ENCODE measurements around the gene CD6. TPM values are rescaled to one million over a fixed set of nuclear protein-coding genes. Genes with fewer than 3 reads are reported as not detected.
"Not testable (repeated sequence)": the region's sequence is repeated elsewhere in the genome, so short reads cannot be mapped to it uniquely, and the experiment has no call there.

The CD6 gene
- total RNA-seq, 2 donors from 2014 or later, result 254 to 438 TPM

DNA sequence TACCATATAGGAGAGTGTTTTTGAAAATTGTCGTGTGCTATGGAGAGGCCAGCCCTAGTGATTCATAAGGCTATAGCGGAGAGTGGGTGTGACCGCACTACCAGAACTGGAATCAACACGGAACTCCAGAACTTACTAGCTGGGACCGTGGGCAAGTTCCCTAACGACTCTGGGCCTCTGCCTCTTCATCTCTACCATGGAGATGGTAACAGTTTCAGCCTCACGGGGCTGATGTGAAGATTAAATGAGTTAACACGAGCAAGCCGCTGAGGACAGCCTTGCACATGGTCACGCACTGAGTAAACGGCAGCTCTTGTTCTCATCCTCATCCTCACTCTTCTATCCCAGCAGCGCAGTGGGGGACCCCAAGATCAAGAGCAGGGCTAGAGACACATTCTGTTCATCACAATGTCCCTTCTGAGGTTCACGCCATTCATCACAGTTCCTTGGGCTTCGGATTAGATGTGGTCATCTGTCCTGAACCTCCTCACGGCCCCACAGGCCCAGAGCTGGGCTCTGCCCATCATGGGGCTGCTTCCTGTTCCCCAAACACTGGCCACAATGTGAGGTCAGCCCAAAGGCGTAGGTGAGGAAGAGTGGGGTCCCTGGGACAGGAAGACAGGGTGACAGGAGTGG lies 83.6 kb downstream of the CD6 start:
- Mint-ChIP-seq H3K27ac (peak overlapping the region; percentile 98), H3K27me3 (no peaks in the 10 kb centered on the region), H3K4me1 (peaks cover 38% of the 10 kb centered on the region), H3K36me3 (ENCODE audit: low read depth) (peaks cover 97% of the 10 kb centered on the region), H3K9me3 (no peaks in the 10 kb centered on the region), H3K4me3 (peak overlapping the region; percentile 80)
- peak; percentile 79 for ATAC-seq (replicated peaks)

GRCh38 chr11:61055776-61056175 lies 84.3 kb downstream of the CD6 start:
- peak overlapping the region; percentile 98 for H3K27ac Mint-ChIP-seq

GRCh38 chr11:61056571-61056970 lies 85.1 kb downstream of the CD6 start:
- Mint-ChIP-seq H3K27me3 (no peaks in the 10 kb centered on the region), H3K36me3 (ENCODE audit: low read depth) (peaks cover 98% of the 10 kb centered on the region), H3K4me1 (peaks cover 44% of the 10 kb centered on the region), H3K4me3 (peak overlapping the region; percentile 80), H3K9me3 (no peaks in the 10 kb centered on the region), H3K27ac (peak overlapping the region; percentile 98)
- ATAC-seq (replicated peaks), result peak; percentile 5

More at GRCh38 chr11:61055776-61056175, 84.3 kb downstream of the CD6 start:
- no peaks in the 10 kb centered on the region for H3K27me3 Mint-ChIP-seq
- peaks cover 97% of the 10 kb centered on the region for H3K36me3 Mint-ChIP-seq (ENCODE audit: low read depth)
- H3K4me3 Mint-ChIP-seq, result peak overlapping the region; percentile 80
- H3K4me1 Mint-ChIP-seq, result peaks cover 38% of the 10 kb centered on the region
- H3K9me3 Mint-ChIP-seq, result no peaks in the 10 kb centered on the region
- no peak for ATAC-seq (replicated peaks)

- H3K27ac Mint-ChIP-seq, result peak overlapping the region; percentile 98
- peaks cover 48% of the 10 kb centered on the region for H3K4me1 Mint-ChIP-seq
- H3K36me3 Mint-ChIP-seq (ENCODE audit: low read depth), result peaks cover 100% of the 10 kb centered on the region
- no peaks in the 10 kb centered on the region for H3K9me3 Mint-ChIP-seq
- no peaks in the 10 kb centered on the region for H3K27me3 Mint-ChIP-seq
- no peak for ATAC-seq (replicated peaks)
- H3K4me3 Mint-ChIP-seq, result peak overlapping the region; percentile 80
These were observed 85.5 kb downstream of the CD6 start for GRCh38 chr11:61056981-61057380.

DNA sequence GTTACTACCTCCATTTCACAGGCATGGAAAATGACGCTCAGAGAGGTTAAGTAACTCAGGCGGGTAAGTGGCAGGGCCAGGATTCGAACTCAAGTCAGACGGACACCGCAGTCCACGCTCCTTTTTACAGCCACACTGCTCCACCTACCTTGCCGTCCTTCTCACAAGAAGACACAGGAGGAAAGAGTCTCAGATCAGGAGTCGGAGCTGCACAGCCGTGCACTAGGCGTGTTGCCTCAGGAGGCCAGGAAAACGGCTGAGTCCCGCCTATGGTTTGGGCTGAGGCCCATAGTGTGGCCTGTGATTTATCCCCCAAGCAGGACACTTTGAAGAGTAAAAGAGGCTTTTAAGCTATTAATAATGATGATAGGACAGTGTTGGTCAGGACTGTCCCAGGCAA lies 86.1 kb downstream of the CD6 start:
- Mint-ChIP-seq H3K9me3 (no peaks in the 10 kb centered on the region), H3K36me3 (ENCODE audit: low read depth) (peaks cover 100% of the 10 kb centered on the region), H3K27me3 (no peaks in the 10 kb centered on the region), H3K4me1 (peaks cover 53% of the 10 kb centered on the region), H3K4me3 (peak overlapping the region; percentile 80), H3K27ac (peak overlapping the region; percentile 98)
- no peak for ATAC-seq (replicated peaks)

DNA sequence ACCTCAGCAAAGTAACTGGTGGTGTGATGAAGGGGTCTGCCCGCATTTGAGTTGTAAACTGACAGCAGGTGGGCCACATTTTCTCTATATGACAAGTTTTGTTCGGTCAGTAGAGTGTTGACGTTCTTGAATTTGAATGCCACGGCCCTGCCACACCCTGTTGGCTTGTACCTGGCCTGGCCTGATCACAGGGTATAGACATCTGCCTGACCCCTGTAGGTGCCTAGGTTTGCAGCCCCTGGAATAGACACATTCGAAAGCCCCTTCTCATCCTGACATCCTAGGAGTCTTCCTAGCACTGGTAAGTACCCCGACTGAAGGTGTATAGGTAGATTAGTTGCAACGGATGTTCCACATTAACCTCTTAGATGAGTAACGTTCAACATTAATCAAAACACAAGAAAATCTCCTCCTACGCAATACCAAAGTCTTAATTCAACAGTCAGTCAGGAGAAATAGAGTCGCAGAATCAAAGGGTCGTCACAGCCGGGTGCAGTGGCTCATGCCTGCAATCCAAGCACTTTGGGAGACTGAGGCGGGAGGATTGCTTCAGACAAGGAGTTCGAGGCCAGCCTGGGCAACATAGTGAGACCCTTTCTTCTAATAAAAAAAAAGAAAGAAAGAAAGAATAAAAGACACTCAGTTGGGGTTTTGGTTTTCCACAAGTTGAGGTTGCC lies 87.2 kb downstream of the CD6 start:
- H3K4me1 Mint-ChIP-seq, result peaks cover 56% of the 10 kb centered on the region
- H3K9me3 Mint-ChIP-seq, result no peaks in the 10 kb centered on the region
- H3K27ac Mint-ChIP-seq, result peak overlapping the region; percentile 98
- peak; percentile 1 for ATAC-seq (replicated peaks)
- peaks cover 100% of the 10 kb centered on the region for H3K36me3 Mint-ChIP-seq (ENCODE audit: low read depth)
- no peaks in the 10 kb centered on the region for H3K27me3 Mint-ChIP-seq
- peak overlapping the region; percentile 80 for H3K4me3 Mint-ChIP-seq

- ATAC-seq (replicated peaks), result no peak
- Mint-ChIP-seq H3K36me3 (ENCODE audit: low read depth) (peaks cover 100% of the 10 kb centered on the region), H3K4me1 (peaks cover 52% of the 10 kb centered on the region)
These were observed 87.8 kb downstream of the CD6 start for GRCh38 chr11:61059260-61059752.

DNA sequence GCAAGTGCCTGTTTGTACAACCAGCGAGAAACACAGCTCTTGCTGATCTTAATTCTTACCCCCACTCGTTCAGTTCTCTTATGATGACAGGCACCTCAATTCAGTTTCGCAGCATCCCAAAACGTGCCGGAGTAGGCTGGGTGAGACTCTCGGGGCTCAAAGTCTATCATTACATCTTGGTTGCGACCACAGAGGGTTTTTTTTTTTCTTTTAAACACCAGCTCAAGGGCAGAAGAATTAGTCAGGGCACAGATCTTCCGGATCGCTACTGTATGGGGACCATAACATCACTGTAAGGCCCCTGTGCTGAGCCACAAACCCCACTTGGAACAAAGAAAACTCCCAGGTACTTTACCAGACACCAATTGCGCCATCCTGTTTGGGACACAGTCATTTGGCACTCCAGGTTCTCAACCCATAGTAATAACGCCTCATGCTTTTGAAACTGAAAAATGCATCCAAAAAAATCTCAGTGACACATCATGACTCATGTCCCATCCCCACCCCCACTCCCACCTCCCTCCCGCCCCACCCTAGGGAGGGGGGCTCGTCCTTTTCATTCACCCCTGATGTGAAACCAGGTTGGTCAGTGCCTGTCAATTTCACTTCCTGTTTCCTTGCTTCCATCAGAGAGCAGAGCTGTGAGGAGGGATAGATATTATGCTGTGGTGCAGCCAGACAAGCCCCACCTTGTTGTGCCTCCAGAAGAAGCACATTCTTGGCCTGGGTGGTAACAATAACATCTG lies 89.8 kb downstream of the CD6 start:
- Mint-ChIP-seq H3K9me3 (no peaks in the 10 kb centered on the region), H3K36me3 (ENCODE audit: low read depth) (peaks cover 100% of the 10 kb centered on the region), H3K4me1 (peaks cover 63% of the 10 kb centered on the region), H3K27ac (peak overlapping the region; percentile 98), H3K4me3 (peak overlapping the region; percentile 80), H3K27me3 (no peaks in the 10 kb centered on the region)
- ATAC-seq (replicated peaks), result peak; percentile 78

More at GRCh38 chr11:61059260-61059752, 87.8 kb downstream of the CD6 start:
- no peaks in the 10 kb centered on the region for H3K27me3 Mint-ChIP-seq
- H3K4me3 Mint-ChIP-seq, result peak overlapping the region; percentile 80
- no peaks in the 10 kb centered on the region for H3K9me3 Mint-ChIP-seq
- peak overlapping the region; percentile 98 for H3K27ac Mint-ChIP-seq

- H3K9me3 Mint-ChIP-seq, result no peaks in the 10 kb centered on the region
- H3K4me3 Mint-ChIP-seq, result peak overlapping the region; percentile 80
- ATAC-seq (replicated peaks), result no peak
- H3K27me3 Mint-ChIP-seq, result no peaks in the 10 kb centered on the region
- peak overlapping the region; percentile 98 for H3K27ac Mint-ChIP-seq
- peaks cover 69% of the 10 kb centered on the region for H3K4me1 Mint-ChIP-seq
- H3K36me3 Mint-ChIP-seq (ENCODE audit: low read depth), result peaks cover 99% of the 10 kb centered on the region
These were observed 90.9 kb downstream of the CD6 start for GRCh38 chr11:61062181-61062930.

DNA sequence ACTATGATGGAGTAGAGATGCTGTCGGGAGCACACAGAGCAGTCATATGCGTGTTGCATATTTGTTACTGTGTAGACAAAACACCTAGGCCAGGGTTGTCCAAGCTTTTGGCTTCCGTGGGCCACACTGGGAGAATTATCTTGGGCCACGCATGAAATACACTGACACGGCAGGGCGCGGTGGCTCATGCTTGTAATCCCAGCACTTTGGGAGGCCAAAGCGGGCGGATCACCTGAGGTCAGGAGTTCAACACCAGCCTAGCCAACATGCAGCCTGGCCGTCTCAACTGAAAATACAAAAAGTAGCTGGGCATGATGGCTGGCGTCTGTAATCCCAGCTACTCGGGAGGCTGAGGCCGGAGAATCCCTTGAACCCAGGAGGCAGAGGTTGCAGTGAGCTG lies 93.8 kb downstream of the CD6 start:
- Mint-ChIP-seq H3K4me1 (peaks cover 71% of the 10 kb centered on the region), H3K4me3 (peak overlapping the region; percentile 80), H3K36me3 (ENCODE audit: low read depth) (peaks cover 98% of the 10 kb centered on the region), H3K27ac (peak overlapping the region; percentile 95)
- not testable (repeated sequence) for H3K27me3 Mint-ChIP-seq; H3K9me3 Mint-ChIP-seq; ATAC-seq (replicated peaks)

DNA sequence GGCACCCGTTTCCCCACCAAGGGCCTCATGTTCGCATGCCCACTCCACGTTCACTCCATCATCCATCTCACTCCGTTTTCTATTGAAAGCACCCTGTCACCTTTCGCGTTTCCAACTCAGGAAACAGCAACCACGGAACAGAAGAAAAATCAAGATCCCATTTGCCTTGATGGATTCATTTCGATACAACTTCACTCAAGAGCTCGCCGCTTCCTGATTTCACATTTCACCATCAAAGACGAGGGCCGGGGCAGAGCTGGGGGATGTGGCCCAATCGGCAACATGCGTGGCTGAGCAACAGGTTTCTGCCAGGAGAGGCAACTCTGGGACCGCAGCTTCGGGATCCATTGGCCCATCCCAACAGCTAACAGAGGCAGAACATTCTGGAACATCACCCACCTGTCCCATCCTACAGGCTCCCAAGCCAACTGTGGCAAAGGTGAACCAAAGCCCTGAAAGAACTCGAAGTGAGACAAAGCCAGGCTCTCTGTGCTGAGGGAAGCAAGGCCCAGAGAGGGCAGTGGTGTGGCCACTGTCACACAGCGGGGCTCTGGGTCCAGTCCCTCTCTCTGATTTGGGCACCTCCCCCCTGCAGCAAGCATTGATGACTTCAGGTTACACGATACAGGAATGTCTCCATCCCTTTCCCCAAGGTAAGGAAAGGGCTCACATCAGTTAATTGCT lies 94.6 kb downstream of the CD6 start:
- H3K36me3 Mint-ChIP-seq (ENCODE audit: low read depth), result peaks cover 98% of the 10 kb centered on the region
- peak; percentile 36 for ATAC-seq (replicated peaks)
- H3K4me1 Mint-ChIP-seq, result peaks cover 73% of the 10 kb centered on the region
- no peaks in the 10 kb centered on the region for H3K27me3 Mint-ChIP-seq
- H3K27ac Mint-ChIP-seq, result peak overlapping the region; percentile 95
- H3K9me3 Mint-ChIP-seq, result no peaks in the 10 kb centered on the region
- peak overlapping the region; percentile 80 for H3K4me3 Mint-ChIP-seq

DNA sequence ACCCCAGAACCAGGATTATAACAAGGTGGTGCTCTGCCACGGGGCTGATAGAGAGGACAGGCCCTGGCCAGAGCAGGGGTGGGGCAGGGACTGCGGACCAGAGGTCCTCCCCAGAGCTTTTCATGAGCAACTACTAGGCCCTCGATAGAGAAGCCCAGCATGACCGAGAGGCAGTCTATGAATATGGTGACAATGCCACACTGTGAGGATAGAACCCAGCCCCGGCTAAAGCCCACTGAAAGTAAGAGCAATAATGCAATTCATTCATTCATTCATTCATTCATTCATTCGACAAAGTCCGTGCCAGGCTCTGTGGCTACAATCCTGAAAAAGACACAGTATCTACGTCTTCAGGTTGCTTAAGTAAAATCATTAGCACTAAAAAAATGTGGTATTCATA lies 95.2 kb downstream of the CD6 start:
- H3K36me3 Mint-ChIP-seq (ENCODE audit: low read depth), result peaks cover 98% of the 10 kb centered on the region
- no peaks in the 10 kb centered on the region for H3K9me3 Mint-ChIP-seq
- H3K4me3 Mint-ChIP-seq, result peak overlapping the region; percentile 80
- H3K27me3 Mint-ChIP-seq, result no peaks in the 10 kb centered on the region
- H3K27ac Mint-ChIP-seq, result peak overlapping the region; percentile 95
- H3K4me1 Mint-ChIP-seq, result peaks cover 74% of the 10 kb centered on the region
- no peak for ATAC-seq (replicated peaks)

GRCh38 chr11:61067782-61068446 lies 96.4 kb downstream of the CD6 start:
- H3K27ac Mint-ChIP-seq, result peak overlapping the region; percentile 95

More at GRCh38 chr11:61067782-61068446, 96.4 kb downstream of the CD6 start:
- H3K27me3 Mint-ChIP-seq, result no peaks in the 10 kb centered on the region
- peaks cover 67% of the 10 kb centered on the region for H3K4me1 Mint-ChIP-seq
- peak overlapping the region; percentile 80 for H3K4me3 Mint-ChIP-seq
- no peaks in the 10 kb centered on the region for H3K9me3 Mint-ChIP-seq
- H3K36me3 Mint-ChIP-seq (ENCODE audit: low read depth), result peaks cover 98% of the 10 kb centered on the region
- no peak for ATAC-seq (replicated peaks)

All from activated T-helper 17 cell treated with anti-CD3 and anti-CD28 coated beads, Interleukin-2, amount 50 U/mL, for 72 hours (primary cell).